NT2/D1 (cell line): Measurements from ENCODE around the gene RAD18.

Source experiments
- SUZ12 ChIP-seq: IDR thresholded peaks from 2 replicates; pipeline ENCODE4 v1.6.1; 2011; ENCODE audit not compliant: insufficient read length, insufficient read depth; ENCODE audit errors: extremely low read depth
- YY1 ChIP-seq: IDR thresholded peaks from 2 replicates; pipeline ENCODE4 v1.6.1; 2011; ENCODE audit not compliant: insufficient read length, insufficient read depth
- ZNF274 ChIP-seq: IDR thresholded peaks from 2 replicates; pipeline ENCODE4 v1.6.1; 2011; ENCODE audit warnings: mild to moderate bottlenecking, low read depth, low read length

DNA sequence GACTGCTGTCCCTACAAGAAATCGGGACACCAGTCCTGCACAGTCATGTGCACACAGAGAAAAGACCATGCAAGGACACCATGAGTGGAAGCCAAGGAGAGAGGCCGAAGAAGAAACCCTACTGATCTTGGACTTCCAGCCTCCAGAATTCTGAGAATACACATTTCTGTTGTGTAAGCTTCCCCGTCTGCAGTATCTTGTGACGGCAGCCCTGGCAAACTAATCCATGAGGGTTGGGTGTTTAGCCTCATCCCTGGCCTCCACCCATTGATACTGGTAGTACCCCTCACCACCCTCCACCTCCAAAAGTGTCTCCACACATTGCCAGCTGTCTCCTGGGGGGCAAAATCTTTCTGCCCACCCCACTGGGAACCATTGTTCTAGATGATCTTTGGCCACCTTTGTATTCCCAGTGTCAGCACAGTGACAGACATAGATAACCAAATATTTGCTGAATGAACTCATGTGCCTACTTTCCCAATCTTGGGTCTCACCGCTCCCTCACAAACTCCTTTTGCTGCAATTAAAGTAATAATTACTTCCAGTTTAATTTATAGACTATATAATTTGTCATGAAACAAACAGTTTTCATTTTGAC lies 83.8 kb downstream of the RAD18 start:
- TF ChIP-seq YY1: no peak
- no peak for TF ChIP-seq ZNF274
- no peak for TF ChIP-seq SUZ12
